GM19372 (cell line): ENCODE data around the gene MRTFB.

Source experiments
- ATAC-seq: cut with Tn5 transposase; IDR thresholded peaks from one replicate; pipeline ENCODE4 v1.9.1; 2021; ENCODE audit warnings: mild to moderate bottlenecking, low read depth, moderate library complexity; ENCODE audit not compliant: unreplicated experiment

MRTFB gene

GRCh38 chr16:14278749-14279148, 207.6 kb downstream of the MRTFB start:
- ATAC-seq: no peak

GRCh38 chr16:14280541-14280940, 209.4 kb downstream of the MRTFB start:
- no peak for ATAC-seq

- ATAC-seq: no peak
Measured at GRCh38 chr16:14283786-14284185, 212.7 kb downstream of the MRTFB start.

GRCh38 chr16:14284371-14284770, 213.3 kb downstream of the MRTFB start:
- no peak for ATAC-seq

DNA sequence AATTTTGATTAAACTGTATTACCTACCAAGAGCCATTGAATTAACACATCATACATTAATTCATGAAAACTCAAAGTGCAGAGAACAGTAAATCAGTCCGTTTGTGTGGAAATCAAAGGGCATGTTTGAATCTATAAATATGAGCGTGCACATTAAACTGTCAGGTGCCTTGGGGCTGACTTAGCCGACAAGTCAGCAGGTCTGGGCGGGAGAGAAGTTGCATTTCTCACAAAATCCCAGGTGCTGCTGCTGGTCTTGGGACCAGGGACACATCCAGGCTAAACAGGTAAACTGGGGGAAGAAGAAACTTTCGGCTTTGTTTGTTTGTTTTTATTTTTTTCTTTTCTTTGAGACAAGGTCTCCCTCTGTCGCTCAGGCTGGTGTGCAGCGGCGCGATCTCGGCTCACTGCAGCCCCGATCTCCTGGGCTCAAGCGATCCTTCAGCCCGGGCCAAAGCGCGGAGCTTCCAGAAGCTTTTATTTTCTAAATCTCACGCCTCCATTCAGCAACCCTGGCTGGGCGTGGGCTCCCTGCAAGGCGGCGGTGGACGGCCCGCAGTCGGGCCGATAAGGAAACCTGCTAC, 213.9 kb downstream of the MRTFB start:
- ATAC-seq: peak; percentile 33

- peak; percentile 76 for ATAC-seq
Measured at GRCh38 chr16:14285513-14286367, 214.6 kb downstream of the MRTFB start.

GRCh38 chr16:14286368-14287230, 215.5 kb downstream of the MRTFB start:
- peak; percentile 14 for ATAC-seq

GRCh38 chr16:14289692-14290340, 218.7 kb downstream of the MRTFB start:
- ATAC-seq: no peak

- ATAC-seq: no peak
Measured at GRCh38 chr16:14291286-14291685, 220.2 kb downstream of the MRTFB start.

DNA sequence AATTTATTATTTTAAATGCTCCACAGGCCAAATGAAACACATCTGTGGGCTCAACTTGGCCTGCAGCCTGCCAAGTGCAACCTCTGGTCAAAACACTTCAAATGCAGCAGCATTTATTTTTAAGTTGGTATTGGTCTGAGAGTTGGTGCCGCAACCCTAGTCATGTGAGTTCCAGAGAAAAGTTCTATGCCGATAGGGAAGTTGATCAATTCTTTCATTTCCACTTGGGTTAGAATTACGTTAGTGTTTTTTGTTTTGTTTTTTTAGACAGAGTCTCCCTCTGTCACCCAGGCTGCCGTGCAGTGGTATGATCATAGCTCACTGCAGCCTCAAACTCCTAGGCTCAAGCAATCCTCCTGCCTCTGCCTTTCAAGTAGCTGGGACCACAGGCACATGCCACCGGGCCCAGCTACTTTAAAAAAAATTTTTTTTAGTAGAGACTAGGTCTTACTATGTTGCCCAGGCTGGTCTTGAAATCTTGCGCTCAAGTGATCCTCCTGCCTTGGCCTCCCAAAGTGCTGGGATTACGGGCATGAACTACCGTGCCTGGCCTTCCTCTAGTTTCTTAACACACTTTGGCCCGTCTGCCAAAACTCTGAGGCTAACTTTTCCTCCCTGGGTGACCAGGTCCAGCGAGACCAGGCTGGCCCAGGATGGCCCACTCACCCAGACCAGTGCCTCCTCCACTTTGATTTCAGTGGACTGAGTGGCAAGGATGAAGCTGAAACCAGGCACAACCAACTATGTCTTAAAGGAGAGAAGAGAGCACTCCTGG, 221.1 kb downstream of the MRTFB start:
- no peak for ATAC-seq

DNA sequence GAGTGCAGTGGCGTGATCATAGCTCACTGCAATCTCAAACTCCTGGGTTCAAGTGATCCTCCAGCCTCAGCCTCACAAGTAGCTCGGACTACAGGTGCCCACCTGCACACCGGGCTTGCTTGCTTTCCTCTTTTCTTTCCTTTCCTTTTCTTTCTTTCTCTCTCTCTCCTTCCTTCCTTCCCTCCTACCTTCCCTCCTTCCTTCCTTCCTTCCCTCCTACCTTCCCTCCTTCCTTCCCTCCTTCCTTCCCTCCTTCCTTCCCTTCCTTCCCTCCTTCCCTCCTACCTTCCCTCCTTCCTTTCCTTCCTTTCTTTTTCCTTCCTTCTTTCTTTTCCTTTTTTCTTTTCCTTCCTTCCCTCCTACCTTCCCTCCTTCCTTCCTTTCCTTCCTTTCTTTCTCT, 225.5 kb downstream of the MRTFB start:
- ATAC-seq: no peak

GRCh38 chr16:14298374-14299122, 227.4 kb downstream of the MRTFB start:
- no peak for ATAC-seq

- ATAC-seq: peak; percentile 42
Measured at GRCh38 chr16:14300705-14301168, 229.6 kb downstream of the MRTFB start.

DNA sequence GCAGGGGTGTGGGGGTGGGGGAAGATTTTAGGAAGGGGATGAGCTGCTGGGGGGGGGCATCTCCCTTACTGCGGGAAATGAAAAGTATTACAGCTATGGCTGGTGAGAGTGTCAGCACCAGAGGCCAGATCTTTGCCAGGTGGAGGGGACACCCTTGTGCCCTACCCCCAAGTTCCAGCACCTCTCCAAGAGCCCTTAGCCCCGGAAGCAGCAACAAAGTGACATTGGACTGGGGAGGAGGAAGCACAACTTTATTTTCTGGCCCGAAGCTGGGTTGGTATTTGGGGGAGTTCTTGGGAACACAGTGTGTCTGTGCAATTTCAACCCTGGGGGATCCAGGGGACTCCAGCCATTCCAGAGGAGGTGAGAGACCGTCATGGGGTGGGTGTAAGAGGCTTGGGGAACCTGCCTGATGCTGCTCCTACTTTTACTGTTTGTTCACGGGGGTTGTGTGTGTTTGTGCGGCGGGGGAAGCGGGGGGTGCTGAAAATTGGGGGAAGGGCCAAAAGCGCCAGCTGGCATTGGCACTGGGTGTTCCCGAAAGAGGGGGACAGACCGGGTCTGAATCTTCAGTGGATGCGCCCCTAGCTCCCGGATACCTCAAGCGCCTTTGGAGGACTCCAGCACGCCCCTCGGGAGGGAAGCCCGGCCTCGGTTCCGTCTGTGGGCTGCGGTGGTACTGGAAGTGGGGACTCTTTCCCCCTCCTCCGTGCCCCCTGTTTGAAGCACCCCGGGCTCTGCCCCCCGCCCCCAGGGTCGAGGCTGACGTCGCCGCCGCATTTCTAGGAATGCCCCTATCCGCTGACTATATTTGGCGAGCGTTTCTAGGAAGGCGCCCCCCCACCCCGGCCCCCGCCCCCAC, 230.3 kb downstream of the MRTFB start:
- no peak for ATAC-seq

- ATAC-seq: no peak
Measured at GRCh38 chr16:14302031-14302398, 230.9 kb downstream of the MRTFB start.

GRCh38 chr16:14302399-14303181, 231.5 kb downstream of the MRTFB start:
- no peak for ATAC-seq

- ATAC-seq: no peak
Measured at GRCh38 chr16:14303182-14303618, 232.1 kb downstream of the MRTFB start.
